IMR-90 (cell line): ENCODE measurements around the gene TRAF3IP1. TPM values are rescaled to one million over a fixed set of nuclear protein-coding genes. Genes with fewer than 3 reads are reported as not detected.

Experiments
- ATAC-seq: fragments of 200-7000 bp; cut with Tn5 transposase; 2 replicates; pipeline ENCODE4 v1.9.1; 2020; ENCODE audit warnings: low read depth, mild to moderate bottlenecking, moderate library complexity
- BruUV-seq: library from RNA; stranded (reverse); fragments of 400-500 nt; replicated peaks from 2 replicates; lab custom pipeline; 2021; lab: Mats Ljungman, UMichigan
- CTCF ChIA-PET: fragments of 300-600 bp; formaldehyde crosslinking; extraction: SDS; loops from one replicate; lab custom pipeline; 2021; ENCODE audit warnings: antibody characterized with exemption; lab: Yijun Ruan, JAX
- POLR2A ChIA-PET: fragments of 300-600 bp; sonication (Branson Sonifier 250); formaldehyde crosslinking; loops from one replicate; lab custom pipeline; 2022; ENCODE audit warnings: antibody characterized with exemption; ENCODE audit not compliant: unreplicated experiment; lab: Charles Lee
- DNase-seq: peaks from one replicate; pipeline ENCODE4 v3.0.0; 2013
- H2AFZ ChIP-seq: replicated peaks from 2 replicates; pipeline ENCODE3; 2013; ENCODE audit warnings: low read length, mild to moderate bottlenecking; ENCODE audit not compliant: poor library complexity
- H2AK5ac ChIP-seq: 2 replicates; pipeline ENCODE4 v1.6.1; 2013; ENCODE audit warnings: low read depth, low read length, inconsistent platforms
- H2AK9ac ChIP-seq: replicated peaks from 2 replicates; pipeline ENCODE3; 2013; ENCODE audit warnings: mild to moderate bottlenecking, low read depth, low read length, moderate library complexity; ENCODE audit not compliant: poor library complexity
- H2BK120ac ChIP-seq: 2 replicates; pipeline ENCODE4 v1.6.1; 2013; ENCODE audit warnings: low read depth, low read length, inconsistent platforms
- H2BK15ac ChIP-seq: 3 replicates; pipeline ENCODE4 v1.6.1; 2013; ENCODE audit warnings: low read depth, low read length, inconsistent platforms
- H2BK20ac ChIP-seq: 2 replicates; pipeline ENCODE4 v1.6.1; 2013; ENCODE audit warnings: low read depth, mild to moderate bottlenecking, inconsistent platforms, low read length, moderate library complexity
- H2BK5ac ChIP-seq: 2 replicates; pipeline ENCODE4 v1.6.1; 2013; ENCODE audit warnings: mild to moderate bottlenecking, low read depth, low read length, inconsistent platforms; ENCODE audit not compliant: poor library complexity, severe bottlenecking
- H3K14ac ChIP-seq: replicated peaks from 2 replicates; pipeline ENCODE4 v1.6.1; 2013; ENCODE audit warnings: low read depth, low read length, inconsistent platforms
- H3K18ac ChIP-seq: 2 replicates; pipeline ENCODE4 v1.6.1; 2013; ENCODE audit warnings: low read depth, low read length, control low read depth
- H3K23ac ChIP-seq: 2 replicates; pipeline ENCODE4 v1.6.1; 2013; ENCODE audit warnings: low read depth, low read length, inconsistent platforms
- H3K27ac ChIP-seq: 2 replicates; pipeline ENCODE4 v1.5.1; 2013; ENCODE audit warnings: mild to moderate bottlenecking, control low read depth, low read length; ENCODE audit not compliant: insufficient read depth
- H3K27me3 ChIP-seq: 2 replicates; pipeline ENCODE4 v1.6.1; 2013; ENCODE audit warnings: low read length; ENCODE audit not compliant: control insufficient read depth, insufficient read depth
- H3K36me3 ChIP-seq: 2 replicates; pipeline ENCODE4 v1.6.1; 2013; ENCODE audit warnings: low read length, mixed read lengths; ENCODE audit not compliant: control insufficient read depth, insufficient read depth
- H3K4ac ChIP-seq: 2 replicates; pipeline ENCODE4 v1.6.1; 2013; ENCODE audit warnings: low read depth, low read length, inconsistent platforms
- H3K4me1 ChIP-seq: 2 replicates; pipeline ENCODE4 v1.6.1; 2013; ENCODE audit warnings: low read length, mixed read lengths; ENCODE audit not compliant: control insufficient read depth, insufficient read depth
- H3K4me2 ChIP-seq: 2 replicates; pipeline ENCODE4 v1.6.1; 2013; ENCODE audit warnings: low read depth, mild to moderate bottlenecking, control low read depth, low read length, moderate library complexity
- H3K4me3 ChIP-seq: 2 replicates; pipeline ENCODE4 v1.5.1; 2013; ENCODE audit warnings: low read depth, mild to moderate bottlenecking, control low read depth, low read length, moderate library complexity; ENCODE audit not compliant: insufficient read depth
- H3K56ac ChIP-seq: 2 replicates; pipeline ENCODE4 v1.6.1; 2013; ENCODE audit warnings: low read length, inconsistent platforms; ENCODE audit not compliant: insufficient read depth; ENCODE audit errors: extremely low read depth
- H3K79me1 ChIP-seq, 2 experiments: 2 replicates each; pipeline ENCODE4 v1.6.1; 2013; ENCODE audit warnings: low read length in 2 of 2, inconsistent platforms in 1 of 2, low read depth in 1 of 2
- H3K9ac ChIP-seq: 2 replicates; pipeline ENCODE4 v1.6.1; 2013; ENCODE audit warnings: low read depth, low read length, control low read depth
- H3K9me1 ChIP-seq: 2 replicates; pipeline ENCODE4 v1.6.1; 2013; ENCODE audit warnings: low read length, inconsistent platforms; ENCODE audit not compliant: insufficient read depth
- H3K9me3 ChIP-seq: 2 replicates; pipeline ENCODE4 v1.6.1; 2013; ENCODE audit warnings: low read length; ENCODE audit not compliant: control insufficient read depth, insufficient read depth
- H4K20me1 ChIP-seq: 2 replicates; pipeline ENCODE4 v1.6.1; 2013; ENCODE audit warnings: low read length, inconsistent platforms; ENCODE audit not compliant: insufficient read depth
- H4K5ac ChIP-seq: 2 replicates; pipeline ENCODE4 v1.6.1; 2013; ENCODE audit warnings: mild to moderate bottlenecking, low read depth, low read length, control low read depth
- H4K8ac ChIP-seq, 2 experiments: 2 replicates each; pipeline ENCODE4 v1.6.1; 2013; ENCODE audit warnings: low read depth in 2 of 2, low read length in 2 of 2, control low read depth in 1 of 2, inconsistent platforms in 1 of 2
- H4K91ac ChIP-seq: 2 replicates; pipeline ENCODE4 v1.6.1; 2013; ENCODE audit warnings: low read depth, low read length, inconsistent platforms; ENCODE audit not compliant: insufficient read depth
- CEBPB ChIP-seq: IDR thresholded peaks from 2 replicates; pipeline ENCODE4 v1.6.1; 2012; ENCODE audit warnings: low read depth, low read length, improper control_type of control experiment
- FOS ChIP-seq: fragments of 150-350 bp; IDR thresholded peaks from 2 replicates; pipeline ENCODE4 v1.6.1; 2016; ENCODE audit warnings: low read depth, low read length
- NFE2L2 ChIP-seq: fragments of 150-350 bp; IDR thresholded peaks from 2 replicates; pipeline ENCODE4 v1.6.1; 2016; ENCODE audit warnings: low read depth, mild to moderate bottlenecking, low read length
- RAD21 ChIP-seq: IDR thresholded peaks from 2 replicates; pipeline ENCODE4 v1.6.1; 2012; ENCODE audit warnings: low read length, improper control_type of control experiment
- RFX5 ChIP-seq: IDR thresholded peaks from 2 replicates; pipeline ENCODE4 v1.8.0; 2012; ENCODE audit warnings: low read depth, mild to moderate bottlenecking, low read length, moderate library complexity
- WGBS, 2 experiments: methylation state at CpG; one replicate each; pipeline versions ENCODE4 v1.1.5 to v1.1.7; 2013; ENCODE audit warnings: missing lambda C conversion rate in 2 of 2; ENCODE audit not compliant: insufficient read length in 1 of 2; ENCODE audit errors: extremely low coverage in 2 of 2; 5-methylcytosine and 5-hydroxymethylcytosine counted together
- dilution Hi-C: fragments of 300-500 bp; cut with HindIII; formaldehyde crosslinking; loops from one replicate; pipeline ENCODE4 v1.14.3; 2018; ENCODE audit warnings: low sequenced_read_pairs; ENCODE audit not compliant: unreplicated experiment
- in situ Hi-C: fragments of 300-500 bp; cut with MboI; formaldehyde crosslinking; loops from 3 replicates; pipeline ENCODE4 v1.14.3; 2019; ENCODE audit warnings: low sequenced_read_pairs, inconsistent platforms, mixed read lengths
- intact Hi-C: fragments of 100-400 bp; cut with micrococcal nuclease; formaldehyde crosslinking; loops from 2 replicates; pipeline ENCODE4 v1.10.0; 2022
- polyA plus RNA-seq, 3 experiments: library from polyadenylated mRNA; depleted of rRNA; stranded (reverse); fragments of >200 nt; gene quantifications; 2 replicates each; pipeline ENCODE4 v1.2.3, GENCODE V29; 2012; ENCODE audit warnings: low replicate concordance in 1 of 3
- total RNA-seq: library from RNA; depleted of rRNA; stranded (reverse); fragments of >200 nt; gene quantifications from 2 replicates; pipeline ENCODE4 v1.2.3, GENCODE V29; 2012
- TF ChIP-seq, protein P1 (sequence below): conservative IDR thresholded peaks from 2 replicates; pipeline ENCODE4 v1.5.1; 2012; ENCODE audit warnings: mild to moderate bottlenecking, low read depth, low read length, improper control_type of control experiment

TRAF3IP1 gene
- total and polyA plus RNA-seq, 2 of the 4 experiments (the other 2 are of a cell fraction): 5.9 to 8.3 TPM

DNA sequence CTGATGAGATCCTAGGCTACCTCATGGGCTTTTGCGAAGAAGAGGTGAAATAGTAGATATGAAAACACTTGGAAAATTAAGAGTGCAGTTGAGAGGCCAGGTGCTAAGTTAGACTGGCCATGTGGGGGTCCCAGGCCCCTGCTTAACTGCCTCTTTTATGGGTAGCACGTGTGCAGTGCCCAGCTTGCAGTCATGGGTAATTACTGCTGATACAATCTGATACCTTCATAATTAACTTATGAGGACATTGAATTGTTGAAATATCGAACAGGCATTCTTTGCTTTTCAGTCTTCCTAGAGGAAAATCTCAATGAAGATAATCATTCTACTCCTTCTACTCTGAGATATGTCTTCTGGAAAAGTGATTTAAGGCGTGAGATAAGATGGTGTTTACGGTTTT is 11.6 kb downstream of the TRAF3IP1 start:
- H3K4me1 ChIP-seq: no peaks in the 10 kb centered on the region
- POLR2A ChIA-PET: no interaction called here
- H3K27me3 ChIP-seq: no peaks in the 10 kb centered on the region
- no peak overlapping the region for H2BK120ac ChIP-seq
- H2BK15ac ChIP-seq: no peak overlapping the region
- CTCF ChIA-PET: no interaction called here
- no peak overlapping the region for H2AK9ac ChIP-seq
- peaks cover 21 to 49% of the 10 kb centered on the region in 2 experiments for H3K79me1 ChIP-seq
- no peak overlapping the region for H2AFZ ChIP-seq
- H3K9me3 ChIP-seq: no peaks in the 10 kb centered on the region
- H3K23ac ChIP-seq: no peak overlapping the region
- H3K9ac ChIP-seq: no peak overlapping the region
- intact Hi-C loops (no loop called here), in situ Hi-C loops (no loop called here), dilution Hi-C loops (no loop called here)
- DNase-seq (no peak), ATAC-seq (no peak)
- H3K4ac ChIP-seq: no peak overlapping the region
- H3K36me3 ChIP-seq: peaks cover 29% of the 10 kb centered on the region
- H4K5ac ChIP-seq: no peak overlapping the region
- peaks cover 10% of the 10 kb centered on the region for H3K9me1 ChIP-seq
- peaks cover 3% of the 10 kb centered on the region for H4K20me1 ChIP-seq
- WGBS, 2 experiments: 100% methylated on average over 1 of the region's 5 CpGs; no CpG with 5 or more reads in 1 of the 2 experiments
- H2BK20ac ChIP-seq: no peak overlapping the region
- no TSS peak for BruUV-seq
- no peak overlapping the region for H3K56ac ChIP-seq
- H4K8ac ChIP-seq: no peak overlapping the region
- H2BK5ac ChIP-seq: no peak overlapping the region
- H3K4me2 ChIP-seq: no peak overlapping the region
- H4K91ac ChIP-seq: no peak overlapping the region
- no peak overlapping the region for H3K27ac ChIP-seq
- TF ChIP-seq RAD21 (no peak), NFE2L2 (no peak), RFX5 (no peak), CEBPB (no peak), FOS (no peak)
- TF ChIP-seq, protein P1, sequence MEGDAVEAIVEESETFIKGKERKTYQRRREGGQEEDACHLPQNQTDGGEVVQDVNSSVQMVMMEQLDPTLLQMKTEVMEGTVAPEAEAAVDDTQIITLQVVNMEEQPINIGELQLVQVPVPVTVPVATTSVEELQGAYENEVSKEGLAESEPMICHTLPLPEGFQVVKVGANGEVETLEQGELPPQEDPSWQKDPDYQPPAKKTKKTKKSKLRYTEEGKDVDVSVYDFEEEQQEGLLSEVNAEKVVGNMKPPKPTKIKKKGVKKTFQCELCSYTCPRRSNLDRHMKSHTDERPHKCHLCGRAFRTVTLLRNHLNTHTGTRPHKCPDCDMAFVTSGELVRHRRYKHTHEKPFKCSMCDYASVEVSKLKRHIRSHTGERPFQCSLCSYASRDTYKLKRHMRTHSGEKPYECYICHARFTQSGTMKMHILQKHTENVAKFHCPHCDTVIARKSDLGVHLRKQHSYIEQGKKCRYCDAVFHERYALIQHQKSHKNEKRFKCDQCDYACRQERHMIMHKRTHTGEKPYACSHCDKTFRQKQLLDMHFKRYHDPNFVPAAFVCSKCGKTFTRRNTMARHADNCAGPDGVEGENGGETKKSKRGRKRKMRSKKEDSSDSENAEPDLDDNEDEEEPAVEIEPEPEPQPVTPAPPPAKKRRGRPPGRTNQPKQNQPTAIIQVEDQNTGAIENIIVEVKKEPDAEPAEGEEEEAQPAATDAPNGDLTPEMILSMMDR: no peak
- no peak overlapping the region for H3K14ac ChIP-seq
- no peak overlapping the region for H2AK5ac ChIP-seq
- no peak overlapping the region for H3K18ac ChIP-seq
- H3K4me3 ChIP-seq: no peak overlapping the region
